Mesenchymal stem cell (in vitro differentiated cells and primary cell): ENCODE measurements around the gene TECPR1.

ENCODE experiments used
- DNase-seq: peaks from one replicate; pipeline ENCODE4 v3.0.0-alpha.2; 2013
- H2AFZ ChIP-seq: one replicate; pipeline ENCODE4 v1.6.1; 2013; ENCODE audit warnings: low read depth, mild to moderate bottlenecking, control low read depth, inconsistent platforms, low read length, moderate library complexity
- H2AK5ac ChIP-seq: 2 replicates; pipeline ENCODE4 v1.6.1; 2013; ENCODE audit warnings: low read length, moderate library complexity, mild to moderate bottlenecking, inconsistent platforms; ENCODE audit not compliant: severe bottlenecking
- H2BK120ac ChIP-seq: one replicate; pipeline ENCODE4 v1.6.1; 2013; ENCODE audit warnings: low read depth, mild to moderate bottlenecking, inconsistent platforms, low read length, moderate library complexity
- H2BK12ac ChIP-seq, 2 experiments: one replicate each; pipeline ENCODE4 v1.6.1; 2013; ENCODE audit warnings: inconsistent platforms in 2 of 2, low read length in 2 of 2, mild to moderate bottlenecking in 2 of 2, moderate library complexity in 2 of 2, control low read depth in 1 of 2
- H2BK15ac ChIP-seq: one replicate; pipeline ENCODE4 v1.6.1; 2013; ENCODE audit warnings: mild to moderate bottlenecking, low read depth, inconsistent platforms; ENCODE audit not compliant: poor library complexity, severe bottlenecking
- H2BK5ac ChIP-seq: 2 replicates; pipeline ENCODE4 v1.6.1; 2013; ENCODE audit warnings: low read depth, mild to moderate bottlenecking, low read length, control low read depth, inconsistent platforms; ENCODE audit not compliant: poor library complexity, severe bottlenecking
- H3K14ac ChIP-seq, 2 experiments: one replicate each; pipeline ENCODE4 v1.6.1; 2013; ENCODE audit warnings: inconsistent platforms in 2 of 2, low read length in 2 of 2, control low read depth in 1 of 2, mild to moderate bottlenecking in 1 of 2, moderate library complexity in 1 of 2
- H3K18ac ChIP-seq, 2 experiments: one replicate each; pipeline ENCODE4 v1.6.1; 2013; ENCODE audit warnings: inconsistent platforms in 2 of 2, low read length in 2 of 2, control low read depth in 1 of 2, low read depth in 1 of 2, mild to moderate bottlenecking in 1 of 2
- H3K23ac ChIP-seq, 2 experiments: one replicate each; pipeline ENCODE4 v1.6.1; 2013; ENCODE audit warnings: inconsistent platforms in 2 of 2, low read length in 2 of 2, mild to moderate bottlenecking in 2 of 2, moderate library complexity in 2 of 2, control low read depth in 1 of 2
- H3K27ac ChIP-seq: 2 replicates; pipeline ENCODE4 v1.5.1; 2013; ENCODE audit warnings: mild to moderate bottlenecking, moderate library complexity, low read length, control low read depth, inconsistent platforms; ENCODE audit not compliant: poor library complexity, severe bottlenecking
- H3K27me3 ChIP-seq, 2 experiments: 2 replicates each; pipeline versions ENCODE4 v1.6.1 to v1.7.0; 2013; ENCODE audit warnings: low read length in 2 of 2, mild to moderate bottlenecking in 2 of 2, moderate library complexity in 2 of 2, control low read depth in 1 of 2, inconsistent platforms in 1 of 2; ENCODE audit not compliant: control insufficient read depth in 1 of 2, insufficient read depth in 1 of 2
- H3K36me3 ChIP-seq, 2 experiments: 2 replicates each; pipeline versions ENCODE4 v1.6.1 to v1.7.0; 2013; ENCODE audit warnings: low read length in 2 of 2, control low read depth in 1 of 2, inconsistent platforms in 1 of 2, low read depth in 1 of 2, mild to moderate bottlenecking in 1 of 2; ENCODE audit not compliant: insufficient read depth in 2 of 2, control insufficient read depth in 1 of 2
- H3K4ac ChIP-seq, 2 experiments: one replicate each; pipeline ENCODE4 v1.6.1; 2013; ENCODE audit warnings: inconsistent platforms in 2 of 2, low read length in 2 of 2, mild to moderate bottlenecking in 2 of 2, moderate library complexity in 2 of 2, control low read depth in 1 of 2, low read depth in 1 of 2
- H3K4me1 ChIP-seq: 2 replicates; pipeline ENCODE4 v1.6.1; 2013; ENCODE audit warnings: low read depth, low read length, control low read depth; ENCODE audit not compliant: control insufficient read depth, insufficient read depth
- H3K4me2 ChIP-seq: 2 replicates; pipeline ENCODE4 v1.6.1; 2013; ENCODE audit warnings: low read length, mild to moderate bottlenecking, inconsistent platforms; ENCODE audit not compliant: poor library complexity, severe bottlenecking
- H3K4me3 ChIP-seq, 2 experiments: 2 replicates each; pipeline versions ENCODE4 v1.5.1 to v1.7.0; 2013; ENCODE audit warnings: low read length in 2 of 2, mild to moderate bottlenecking in 2 of 2, control low read depth in 1 of 2, low read depth in 1 of 2; ENCODE audit not compliant: insufficient read depth in 1 of 2
- H3K79me1 ChIP-seq: replicated peaks from 2 replicates; pipeline ENCODE4 v1.6.1; 2013; ENCODE audit warnings: mild to moderate bottlenecking, control low read depth, low read length, inconsistent platforms; ENCODE audit not compliant: poor library complexity, severe bottlenecking
- H3K9ac ChIP-seq: 2 replicates; pipeline ENCODE4 v1.7.0; 2013; ENCODE audit warnings: mild to moderate bottlenecking, low read length, moderate library complexity
- H3K9me3 ChIP-seq: 2 replicates; pipeline ENCODE4 v1.7.0; 2013; ENCODE audit warnings: mild to moderate bottlenecking, low read length; ENCODE audit not compliant: control insufficient read depth
- H4K8ac ChIP-seq: one replicate; pipeline ENCODE4 v1.6.1; 2013; ENCODE audit warnings: inconsistent platforms, mild to moderate bottlenecking, low read length, moderate library complexity
- H4K91ac ChIP-seq: one replicate; pipeline ENCODE4 v1.6.1; 2013; ENCODE audit warnings: mild to moderate bottlenecking, low read length, inconsistent platforms
- WGBS: methylation state at CpG from one replicate; pipeline ENCODE4 v1.1.7; 2013; ENCODE audit warnings: mixed read lengths; 5-methylcytosine and 5-hydroxymethylcytosine counted together

The TECPR1 gene

DNA sequence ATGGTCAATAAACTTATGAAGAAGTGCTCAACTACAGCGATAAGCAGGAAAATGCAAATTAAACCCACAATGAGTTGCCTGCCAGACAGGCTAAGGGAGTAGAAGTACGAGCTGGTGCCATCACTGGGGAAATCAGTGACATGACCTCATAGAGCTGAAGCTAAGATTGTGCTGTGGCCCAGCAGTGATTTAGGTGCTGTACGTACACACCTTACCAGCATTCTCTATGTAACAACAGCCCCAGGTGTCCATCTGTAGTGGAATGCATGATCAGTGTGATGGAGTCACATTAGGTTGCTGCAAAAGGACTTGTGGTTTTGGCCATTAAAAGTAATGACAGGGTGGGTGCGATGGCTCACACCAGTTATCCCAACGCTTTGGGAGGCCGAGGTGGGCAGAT, 5.7 kb upstream of the TECPR1 start:
- Histone ChIP-seq H3K9me3 (no peaks in the 10 kb centered on the region), H3K4me3 (no peak overlapping the region), H2BK12ac (no peak overlapping the region), H3K23ac (no peak overlapping the region), H3K27me3 (no peaks in the 10 kb centered on the region), H3K79me1 (peaks cover 32% of the 10 kb centered on the region), H2BK15ac (no peak overlapping the region), H3K9ac (no peak overlapping the region), H3K36me3 (peaks cover 17 to 33% of the 10 kb centered on the region in 2 experiments), H3K4me1 (peaks cover 9% of the 10 kb centered on the region), H2AFZ (no peak overlapping the region), H2BK5ac (no peak overlapping the region), H3K4me2 (no peak overlapping the region), H3K27ac (no peak overlapping the region), H2BK120ac (no peak overlapping the region), H4K8ac (no peak overlapping the region), H4K91ac (no peak overlapping the region), H3K18ac (no peak overlapping the region), H3K14ac (no peak overlapping the region), H3K4ac (no peak overlapping the region), H2AK5ac (no peak overlapping the region)
- no peak for DNase-seq
- WGBS: 80% methylated on average over 5 of the region's 6 CpGs

DNA sequence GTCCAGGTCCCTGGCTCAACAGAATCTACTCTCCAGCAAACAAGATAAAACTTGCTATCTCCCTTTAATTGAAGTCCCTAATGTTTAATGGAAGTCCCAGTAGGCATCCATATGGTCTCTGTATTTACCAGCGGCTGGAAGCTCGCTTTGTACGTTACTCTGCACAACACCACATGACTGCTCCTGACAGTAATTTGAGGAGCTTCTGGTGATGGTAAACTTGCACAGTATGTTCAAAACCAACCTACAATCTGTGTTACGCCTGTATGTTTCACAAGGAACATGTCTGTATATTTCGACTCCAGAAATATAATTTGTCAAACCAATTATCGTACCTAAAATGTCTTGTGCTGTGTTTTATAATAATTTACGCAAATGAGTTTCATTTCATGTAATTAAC, 4.4 kb upstream of the TECPR1 start:
- WGBS: 94% methylated on average over 4 of the region's 7 CpGs
- no peak overlapping the region for H3K4ac ChIP-seq
- no peak overlapping the region for H3K23ac ChIP-seq

DNA sequence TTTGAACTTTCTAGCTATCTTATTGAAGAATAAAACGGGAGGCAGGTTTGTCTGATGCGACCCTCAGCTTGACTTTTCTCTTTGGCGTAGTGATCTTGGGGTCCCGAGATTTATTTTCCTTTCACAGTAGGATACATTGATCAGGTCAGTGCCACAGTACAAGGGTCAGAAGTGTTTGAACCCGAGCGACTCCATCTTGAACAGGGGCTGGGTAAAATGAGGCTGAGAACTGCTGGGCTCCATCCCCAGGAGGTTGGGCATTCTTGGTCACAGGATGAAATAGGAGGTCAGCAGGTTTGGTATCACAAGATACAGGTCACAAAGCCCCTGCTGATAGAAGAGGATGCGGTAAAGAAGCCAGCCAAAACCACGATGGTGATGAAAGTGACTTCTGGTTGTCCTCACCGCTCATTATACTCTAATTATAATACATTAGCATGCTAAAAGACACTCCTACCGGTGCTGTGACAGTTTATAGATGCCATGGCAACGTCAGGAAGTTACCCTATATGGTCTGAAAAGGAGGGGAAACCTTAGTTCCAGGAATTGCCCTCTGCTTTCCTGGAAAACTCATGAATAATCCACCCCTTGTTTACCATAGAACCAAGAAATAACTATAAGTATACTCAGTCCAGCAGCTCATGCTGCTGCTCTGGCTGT, 3.0 kb upstream of the TECPR1 start:
- peaks cover 11 to 23% of the 10 kb centered on the region in 2 experiments for H3K36me3 ChIP-seq
- no peaks in the 10 kb centered on the region for H3K9me3 ChIP-seq
- H2AFZ ChIP-seq: no peak overlapping the region
- no peak overlapping the region for H3K9ac ChIP-seq
- no peak overlapping the region for H2BK5ac ChIP-seq
- peaks cover 13% of the 10 kb centered on the region for H3K4me1 ChIP-seq
- no peak overlapping the region for H3K4ac ChIP-seq
- WGBS: 97% methylated on average over 11 of the region's 11 CpGs
- no peak overlapping the region for H3K4me3 ChIP-seq
- DNase-seq: peak; percentile 60
- no peak overlapping the region for H3K4me2 ChIP-seq
- peaks cover 38% of the 10 kb centered on the region for H3K79me1 ChIP-seq
- H3K27ac ChIP-seq: no peak overlapping the region
- peak overlapping the region in 1 of 2 experiments; percentile 47 for H2BK12ac ChIP-seq
- no peak overlapping the region for H4K8ac ChIP-seq
- no peak overlapping the region for H3K18ac ChIP-seq
- no peak overlapping the region for H2BK15ac ChIP-seq
- H3K23ac ChIP-seq: no peak overlapping the region
- H3K14ac ChIP-seq: no peak overlapping the region
- no peak overlapping the region for H4K91ac ChIP-seq
- H3K27me3 ChIP-seq: no peaks in the 10 kb centered on the region
- no peak overlapping the region for H2BK120ac ChIP-seq
- no peak overlapping the region for H2AK5ac ChIP-seq

More for the DNA sequence above, 4.4 kb upstream of the TECPR1 start:
- no peak for DNase-seq
- H2AFZ ChIP-seq: no peak overlapping the region
- H3K27me3 ChIP-seq: no peaks in the 10 kb centered on the region
- H3K4me3 ChIP-seq: no peak overlapping the region
- H2BK15ac ChIP-seq: no peak overlapping the region
- no peak overlapping the region for H4K8ac ChIP-seq
- H3K4me1 ChIP-seq: peaks cover 12% of the 10 kb centered on the region
- H2AK5ac ChIP-seq: no peak overlapping the region
- H3K9me3 ChIP-seq: no peaks in the 10 kb centered on the region
- H3K27ac ChIP-seq: no peak overlapping the region
- H2BK120ac ChIP-seq: no peak overlapping the region
- peaks cover 14 to 29% of the 10 kb centered on the region in 2 experiments for H3K36me3 ChIP-seq
- no peak overlapping the region for H2BK5ac ChIP-seq
- H3K9ac ChIP-seq: no peak overlapping the region
- H3K79me1 ChIP-seq: peaks cover 36% of the 10 kb centered on the region
- no peak overlapping the region for H4K91ac ChIP-seq
- no peak overlapping the region for H2BK12ac ChIP-seq
- H3K18ac ChIP-seq: no peak overlapping the region
- no peak overlapping the region for H3K4me2 ChIP-seq
- no peak overlapping the region for H3K14ac ChIP-seq

DNA sequence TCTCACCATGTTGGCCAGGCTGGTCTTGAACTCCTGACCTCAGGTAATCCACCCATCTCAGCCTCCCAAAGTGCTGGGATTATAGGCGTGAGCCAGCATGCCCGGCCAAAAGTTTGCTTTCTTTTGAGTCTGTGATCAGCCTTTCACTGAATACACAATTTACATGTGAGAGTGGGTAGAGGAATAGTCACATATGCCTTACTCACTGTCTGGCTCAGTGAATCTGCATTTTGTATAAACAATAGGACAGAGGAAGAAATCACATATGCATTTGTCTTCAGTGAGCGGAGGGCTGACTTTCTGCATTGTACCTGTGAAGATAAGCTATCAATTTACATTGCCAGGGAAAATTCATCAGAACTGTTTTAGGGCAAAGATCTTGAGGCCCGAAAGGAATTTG, 2.5 kb upstream of the TECPR1 start:
- Histone ChIP-seq H3K4me3 (no peak overlapping the region), H3K18ac (no peak overlapping the region), H4K8ac (no peak overlapping the region), H2AK5ac (no peak overlapping the region), H3K27me3 (no peaks in the 10 kb centered on the region), H3K14ac (no peak overlapping the region), H3K27ac (no peak overlapping the region), H2BK12ac (no peak overlapping the region), H3K79me1 (peaks cover 34% of the 10 kb centered on the region), H3K4me2 (no peak overlapping the region), H2BK15ac (no peak overlapping the region), H3K9ac (no peak overlapping the region), H2AFZ (no peak overlapping the region), H3K4ac (no peak overlapping the region), H4K91ac (no peak overlapping the region), H3K4me1 (peaks cover 13% of the 10 kb centered on the region), H2BK120ac (no peak overlapping the region), H3K9me3 (no peaks in the 10 kb centered on the region), H3K36me3 (peaks cover 12 to 26% of the 10 kb centered on the region in 2 experiments), H3K23ac (no peak overlapping the region), H2BK5ac (no peak overlapping the region)
- no peak for DNase-seq
- 97% methylated on average over 4 of the region's 4 CpGs for WGBS
